Right lung (tissue), 5 donors: Measurements from ENCODE around the gene DCUN1D1. TPM values are rescaled to one million over a fixed set of nuclear protein-coding genes. Genes with fewer than 3 reads are reported as not detected.

Experiments
- DNase-seq, 2 donors: peaks; one replicate each; pipeline ENCODE4 v3.0.0-alpha.2; 2013
- polyA plus RNA-seq, 5 donors: library from polyadenylated mRNA; unstranded; fragments of 120-200 nt; gene quantifications; one replicate each; pipeline versions ENCODE4 v1.2.1 to v1.2.3, GENCODE V29; 2013; ENCODE audit warnings: inconsistent platforms in 1 of 5, low replicate concordance in 1 of 5; ENCODE audit not compliant: insufficient read length in 5 of 5, insufficient read depth in 1 of 5

The DCUN1D1 gene
- polyA plus RNA-seq, 5 donors: 30.5 to 61.0 (median 37.4) TPM

GRCh38 chr3:182940266-182940808 is 40.0 kb downstream of the DCUN1D1 start:
- DNase-seq: no peak

- no peak for DNase-seq
Observed at GRCh38 chr3:182937293-182938051, 42.9 kb downstream of the DCUN1D1 start.

- no peak for DNase-seq
Observed at GRCh38 chr3:182936918-182937285, 43.4 kb downstream of the DCUN1D1 start.

GRCh38 chr3:182936239-182936917 is 44.0 kb downstream of the DCUN1D1 start:
- DNase-seq: no peak

- DNase-seq: no peak
Observed at GRCh38 chr3:182935803-182936202, 44.5 kb downstream of the DCUN1D1 start.

DNA sequence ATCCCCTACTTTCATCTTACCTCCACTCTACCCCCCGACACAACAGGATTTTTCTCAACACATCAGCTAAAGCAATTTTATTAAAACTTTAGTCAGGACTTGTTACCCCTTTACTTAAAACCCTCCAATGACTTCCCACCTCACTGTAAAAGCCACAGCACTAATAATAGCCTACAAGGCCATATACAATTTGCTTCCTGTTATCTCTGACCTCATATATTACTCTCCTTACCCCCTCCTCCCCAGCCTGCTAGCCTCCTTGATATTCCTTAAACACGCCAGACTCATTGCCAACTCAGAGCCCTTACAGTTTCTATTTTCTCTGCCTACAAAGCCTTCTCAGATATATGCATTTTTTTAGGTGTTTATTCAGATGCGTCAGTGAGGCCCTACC is 54.4 kb downstream of the DCUN1D1 start:
- DNase-seq: no peak

DNA sequence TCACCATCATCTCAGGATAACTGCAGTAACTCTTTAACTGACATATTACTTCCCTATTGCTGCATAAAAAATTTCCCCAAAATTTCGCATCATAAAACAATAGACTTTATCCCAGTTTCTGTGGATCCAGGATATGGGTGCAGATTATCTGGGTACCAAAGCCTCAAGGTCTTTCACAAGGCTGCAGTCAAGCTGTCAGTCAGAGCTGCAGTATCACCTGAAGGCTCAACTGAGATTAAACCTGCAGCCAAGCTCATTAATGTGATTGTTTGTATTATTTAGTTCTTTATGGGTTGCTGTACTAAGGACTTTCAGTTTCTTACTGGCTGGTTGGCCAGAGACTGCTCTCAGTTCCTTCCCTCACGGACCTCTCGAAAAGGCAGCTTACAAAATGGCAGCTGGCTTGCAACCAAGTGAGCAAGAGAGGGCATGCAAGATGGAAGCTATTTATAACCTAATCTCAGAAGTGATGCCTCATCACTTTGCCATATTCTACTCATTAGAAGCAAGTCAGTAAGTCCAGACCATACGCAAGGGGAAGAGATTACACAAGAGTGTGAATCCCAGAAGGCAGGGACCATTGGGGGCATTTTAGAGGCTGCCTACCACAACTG is 54.9 kb downstream of the DCUN1D1 start:
- DNase-seq: no peak

GRCh38 chr3:182921665-182922355 is 58.5 kb downstream of the DCUN1D1 start:
- no peak for DNase-seq

DNA sequence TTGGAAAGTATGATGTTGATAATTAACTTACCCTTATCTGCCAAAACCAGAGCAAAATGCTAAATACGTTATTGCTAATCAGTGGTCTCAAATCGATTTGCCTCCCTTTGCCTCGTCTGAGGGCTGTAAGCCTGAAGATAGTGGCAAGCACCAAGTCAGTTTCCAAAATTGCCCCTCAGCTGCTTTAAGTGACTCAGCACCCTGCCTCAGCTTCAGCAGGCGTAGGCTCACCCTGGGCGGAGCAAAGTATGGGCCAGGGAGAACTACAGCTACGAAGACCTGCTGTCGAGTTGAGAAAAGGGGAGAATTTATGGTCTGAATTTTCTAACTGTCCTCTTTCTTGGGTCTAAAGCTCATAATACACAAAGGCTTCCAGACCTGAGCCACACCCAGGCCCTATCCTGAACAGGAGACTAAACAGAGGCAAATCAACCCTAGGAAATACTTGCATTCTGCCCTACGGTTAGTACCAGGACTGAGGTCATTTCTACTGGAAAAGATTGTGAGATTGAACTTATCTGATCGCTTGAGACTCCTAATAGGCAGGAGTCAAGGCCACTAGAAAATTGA is 59.7 kb downstream of the DCUN1D1 start:
- no peak for DNase-seq

DNA sequence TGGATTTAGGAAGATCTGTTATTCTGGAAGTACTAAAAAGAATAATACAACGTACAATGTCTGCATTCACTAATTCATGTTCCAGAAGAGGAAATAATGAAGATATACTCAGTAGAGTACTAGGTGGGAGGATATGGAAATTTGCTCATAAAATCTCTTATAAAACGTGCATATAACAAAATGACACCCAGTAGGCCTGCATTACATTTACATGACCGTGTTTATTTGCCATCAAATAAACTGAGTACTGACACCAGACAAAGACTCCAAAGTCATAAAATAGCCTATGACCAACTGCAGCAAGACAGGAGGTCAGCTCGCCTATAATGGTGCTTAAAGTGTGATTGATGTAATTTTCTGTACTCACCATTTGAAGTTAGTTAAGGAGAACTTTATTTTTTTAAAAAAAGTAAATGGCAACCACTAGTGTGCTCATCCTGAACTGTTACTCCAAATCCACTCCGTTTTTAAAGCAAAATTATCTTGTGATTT is 60.4 kb downstream of the DCUN1D1 start:
- no peak for DNase-seq

DNA sequence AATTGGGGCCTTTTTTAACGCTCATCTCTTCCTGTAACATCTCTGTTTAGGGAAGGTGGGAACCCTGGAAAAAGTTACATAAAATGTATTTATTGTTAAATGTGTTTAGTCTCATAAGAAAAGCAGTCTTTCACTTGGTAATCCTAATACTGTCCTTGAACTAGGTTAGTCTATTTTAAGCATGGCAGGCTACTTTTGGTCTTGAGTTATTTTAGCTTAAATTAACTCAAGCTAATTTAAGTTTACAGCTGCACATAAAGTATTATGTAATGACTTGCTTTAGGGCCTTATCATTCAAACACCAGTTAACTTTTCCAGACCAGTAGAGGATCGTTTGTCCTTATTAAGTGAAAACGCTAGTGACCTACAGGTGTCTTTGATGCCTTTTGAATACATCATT is 63.2 kb downstream of the DCUN1D1 start:
- DNase-seq: no peak

DNA sequence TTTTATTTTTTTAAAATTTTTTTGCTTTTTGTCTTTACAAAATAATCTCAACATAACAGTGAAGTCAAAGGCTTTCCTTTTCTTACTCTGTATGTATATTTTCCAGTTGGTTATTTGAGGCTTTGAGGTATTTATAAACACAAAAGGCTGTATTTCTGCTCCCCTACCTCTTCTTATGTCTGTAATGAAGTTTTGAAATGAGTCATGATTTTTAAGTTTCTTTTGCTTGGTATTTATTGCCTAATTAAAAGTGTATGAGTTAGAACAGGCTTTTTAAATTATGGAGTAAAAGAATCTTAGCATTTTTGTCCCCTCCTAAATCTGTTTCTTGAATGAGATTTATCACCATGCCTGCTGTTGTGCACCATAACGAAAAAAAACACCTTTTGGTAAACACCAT is 66.0 kb downstream of the DCUN1D1 start:
- DNase-seq: no peak

DNA sequence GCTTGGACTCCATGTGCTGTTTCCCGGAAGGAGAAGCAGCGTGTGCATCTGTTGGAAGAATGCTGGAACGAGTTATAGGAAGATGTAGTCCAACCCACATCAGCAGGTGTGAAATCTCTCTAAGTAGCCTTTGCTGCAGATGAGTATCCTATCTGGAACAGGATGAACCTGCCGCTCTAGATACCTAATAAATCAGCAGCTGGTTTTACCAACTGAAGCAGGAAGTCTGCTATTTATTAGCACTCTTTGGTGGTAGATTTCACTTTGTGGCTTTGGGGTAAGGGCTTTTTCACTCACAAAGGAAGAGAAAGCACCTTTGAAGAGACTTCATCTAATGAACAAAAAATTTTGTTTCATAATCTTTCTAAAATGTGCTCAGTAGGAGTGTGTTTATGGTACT is 66.4 kb downstream of the DCUN1D1 start:
- DNase-seq: no peak

DNA sequence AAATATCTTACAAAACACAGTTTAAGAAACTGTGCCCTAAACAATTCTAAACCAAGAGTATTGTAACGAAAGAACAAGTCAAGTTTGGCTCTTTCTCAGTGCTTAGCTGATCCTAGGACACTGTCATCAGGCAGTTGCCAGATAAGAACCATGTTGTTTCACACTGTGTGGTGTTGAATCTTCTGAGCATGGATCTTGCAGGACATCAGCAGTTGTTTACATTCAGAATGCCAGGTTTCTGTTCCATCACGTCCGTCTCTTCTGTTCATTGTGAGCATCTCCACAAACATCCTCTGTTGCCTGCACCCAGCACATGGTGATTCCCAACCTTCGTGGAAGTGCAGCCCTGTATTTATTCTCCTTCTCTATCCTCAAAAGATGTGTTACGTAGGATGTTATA is 67.9 kb downstream of the DCUN1D1 start:
- DNase-seq: no peak

DNA sequence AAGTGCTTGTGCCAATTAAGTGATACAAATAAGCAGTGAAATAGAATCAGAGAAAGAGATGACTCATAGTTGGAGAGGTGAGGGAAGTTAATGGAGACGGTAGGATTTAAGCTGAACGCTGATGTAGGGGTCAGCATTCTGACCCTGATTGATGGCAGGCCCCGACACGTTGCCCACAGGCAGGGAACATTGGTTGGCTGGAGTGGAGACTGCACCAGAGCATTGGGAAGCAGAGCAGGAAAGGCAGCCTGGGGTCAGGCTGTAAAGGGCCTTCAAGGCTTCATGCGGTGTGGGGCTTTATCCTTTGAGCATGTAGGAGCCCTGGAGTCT is 68.6 kb downstream of the DCUN1D1 start:
- DNase-seq: no peak

DNA sequence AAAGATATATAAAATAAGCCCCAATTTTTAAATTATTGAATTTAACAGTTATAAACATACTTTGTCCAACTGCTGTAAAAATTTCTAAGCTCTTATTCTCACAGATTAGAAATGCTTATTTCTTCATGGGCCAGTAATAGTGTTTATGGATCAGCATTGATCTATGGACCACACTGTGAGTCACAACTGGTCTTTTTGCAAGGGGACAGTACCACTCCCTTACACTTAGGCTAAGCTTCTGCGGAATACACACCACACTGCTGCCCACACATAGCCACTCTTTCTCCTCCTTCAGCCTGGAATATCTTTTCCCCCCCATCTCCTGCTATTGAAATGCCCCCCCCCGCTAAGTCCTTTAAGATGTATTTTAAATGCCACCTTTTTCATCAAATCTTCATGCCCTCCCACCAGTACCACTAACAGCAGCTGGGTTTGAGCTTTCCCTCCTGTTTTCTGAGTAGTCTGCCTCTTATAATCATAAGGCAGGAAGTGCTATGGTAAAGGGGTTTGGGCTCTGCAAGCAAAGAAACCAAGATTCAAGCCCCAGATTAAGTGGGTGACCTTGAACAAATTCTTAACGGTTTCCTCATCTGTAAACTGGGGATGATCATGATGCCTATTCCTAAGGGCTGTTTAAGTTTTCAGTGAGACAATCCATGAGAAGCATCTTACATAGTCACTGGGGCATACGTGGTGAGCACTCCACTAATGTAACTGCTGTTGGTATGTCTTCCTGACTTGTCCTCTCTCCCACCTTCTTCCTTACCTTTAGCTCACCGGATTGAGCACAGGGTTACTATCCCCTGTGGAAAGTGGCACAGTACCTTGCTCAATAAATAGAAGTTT is 69.2 kb downstream of the DCUN1D1 start:
- no peak for DNase-seq

DNA sequence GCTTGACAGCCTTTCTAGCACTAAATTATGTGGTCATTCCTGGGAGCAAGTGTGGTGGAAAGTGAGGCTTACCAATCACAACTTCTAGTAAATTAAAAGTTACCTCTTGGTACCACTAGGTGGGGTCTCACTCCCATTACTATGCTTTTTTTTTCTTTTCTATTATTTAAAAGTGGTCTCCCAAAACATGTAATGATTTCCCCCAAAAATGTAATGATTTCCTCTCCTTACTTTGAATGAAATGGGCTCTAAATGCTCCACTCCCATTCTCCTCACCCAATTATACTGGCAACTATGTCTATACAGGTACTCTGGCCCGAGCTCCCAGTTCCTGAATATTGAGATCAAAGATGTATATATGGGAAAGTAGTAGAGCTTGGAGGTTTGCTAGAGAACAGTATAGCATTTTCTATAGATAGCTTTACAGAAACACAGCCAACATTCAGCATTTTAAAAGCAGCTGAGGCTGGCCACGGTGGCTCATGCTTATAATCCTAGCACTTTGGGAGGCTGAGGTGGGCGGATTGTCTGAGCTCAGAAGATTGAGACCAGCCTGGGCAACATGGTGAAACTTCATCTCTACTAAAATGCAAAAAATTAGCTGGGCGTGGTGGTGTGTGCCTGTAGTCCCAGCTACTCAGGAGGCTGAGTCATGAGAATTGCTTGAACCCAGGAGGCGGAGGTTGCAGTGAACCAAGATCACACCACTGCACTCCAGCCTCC is 70.9 kb downstream of the DCUN1D1 start:
- no peak for DNase-seq

GRCh38 chr3:182908471-182908870 is 71.9 kb downstream of the DCUN1D1 start:
- no peak for DNase-seq

DNA sequence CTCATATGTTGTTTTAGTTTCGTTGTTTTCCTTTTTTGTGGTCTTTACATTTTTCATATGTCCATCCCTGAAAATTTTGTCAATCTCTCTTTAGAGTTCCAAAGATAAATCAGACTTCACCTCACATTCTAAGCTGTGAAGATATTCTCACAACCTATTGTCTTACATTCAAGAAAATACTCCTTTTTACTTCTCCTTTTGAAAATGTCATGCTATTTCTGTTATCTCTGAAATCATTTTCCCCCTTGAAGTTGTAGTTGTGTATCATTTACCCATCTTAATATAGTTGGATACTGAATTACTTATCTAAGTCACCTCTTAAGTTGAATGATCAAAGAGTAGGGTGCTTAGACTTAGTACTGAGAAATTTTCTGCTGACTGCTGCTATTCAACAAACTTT is 74.3 kb downstream of the DCUN1D1 start:
- DNase-seq: no peak

DNA sequence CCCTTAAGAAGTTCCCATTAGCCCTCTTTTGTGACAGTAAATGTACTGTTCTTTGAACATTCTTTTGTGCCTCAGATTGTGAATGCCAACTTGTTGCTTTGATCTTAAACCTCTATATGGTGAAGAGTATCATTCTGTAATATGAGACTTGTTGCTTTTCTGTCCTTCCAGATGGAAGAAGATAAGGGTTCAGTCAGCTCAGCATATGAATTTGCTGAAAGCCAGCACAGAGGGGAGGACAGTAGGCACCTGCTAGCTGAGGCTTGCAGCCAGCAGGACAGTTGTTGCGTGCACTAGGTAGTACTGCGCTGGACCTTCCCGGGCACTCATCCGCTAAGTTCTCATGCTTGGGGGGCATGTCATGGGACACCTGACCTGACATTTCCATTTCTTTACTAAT is 74.7 kb downstream of the DCUN1D1 start:
- DNase-seq: no peak
